CMK (cell line): ENCODE results near the gene PRTFDC1.

Source experiments
- DNase-seq: peaks from one replicate; pipeline ENCODE4 v3.0.0-alpha.2; 2010; ENCODE audit warnings: low read depth

The PRTFDC1 gene

DNA sequence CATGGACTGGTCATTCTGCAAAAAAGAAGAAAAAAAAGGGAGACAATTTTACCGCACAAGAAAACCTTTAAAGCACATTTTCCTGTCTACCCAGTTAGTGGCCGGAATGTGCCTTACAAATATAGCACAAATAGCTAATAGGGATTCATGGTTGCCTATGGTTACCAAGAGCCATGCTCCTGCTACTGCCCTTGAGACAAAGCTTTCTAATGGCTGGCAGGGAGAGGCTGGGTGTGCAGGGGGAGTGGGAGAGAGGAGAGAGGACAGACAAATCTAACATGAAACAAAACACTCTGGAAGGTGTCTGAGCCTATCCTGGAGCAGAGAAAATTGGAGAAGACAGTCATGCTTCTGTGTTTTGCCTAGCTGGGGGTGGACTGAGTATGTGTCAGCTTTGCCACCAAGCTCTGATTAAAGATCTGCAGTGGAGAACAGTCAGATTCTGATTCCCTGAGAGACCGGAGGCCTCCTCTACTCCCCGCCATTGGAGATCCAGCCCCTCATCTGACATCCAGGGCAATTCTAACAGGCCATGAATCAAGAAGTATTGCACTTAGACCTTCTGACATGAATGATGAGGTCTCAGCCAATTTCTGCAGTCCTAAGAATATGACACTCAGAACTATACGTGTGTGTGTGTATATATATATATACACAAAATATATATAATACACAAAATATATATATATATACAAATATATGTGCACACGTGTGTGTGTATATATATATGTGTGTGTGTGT is 80.2 kb downstream of the PRTFDC1 start:
- no peak for DNase-seq

DNA sequence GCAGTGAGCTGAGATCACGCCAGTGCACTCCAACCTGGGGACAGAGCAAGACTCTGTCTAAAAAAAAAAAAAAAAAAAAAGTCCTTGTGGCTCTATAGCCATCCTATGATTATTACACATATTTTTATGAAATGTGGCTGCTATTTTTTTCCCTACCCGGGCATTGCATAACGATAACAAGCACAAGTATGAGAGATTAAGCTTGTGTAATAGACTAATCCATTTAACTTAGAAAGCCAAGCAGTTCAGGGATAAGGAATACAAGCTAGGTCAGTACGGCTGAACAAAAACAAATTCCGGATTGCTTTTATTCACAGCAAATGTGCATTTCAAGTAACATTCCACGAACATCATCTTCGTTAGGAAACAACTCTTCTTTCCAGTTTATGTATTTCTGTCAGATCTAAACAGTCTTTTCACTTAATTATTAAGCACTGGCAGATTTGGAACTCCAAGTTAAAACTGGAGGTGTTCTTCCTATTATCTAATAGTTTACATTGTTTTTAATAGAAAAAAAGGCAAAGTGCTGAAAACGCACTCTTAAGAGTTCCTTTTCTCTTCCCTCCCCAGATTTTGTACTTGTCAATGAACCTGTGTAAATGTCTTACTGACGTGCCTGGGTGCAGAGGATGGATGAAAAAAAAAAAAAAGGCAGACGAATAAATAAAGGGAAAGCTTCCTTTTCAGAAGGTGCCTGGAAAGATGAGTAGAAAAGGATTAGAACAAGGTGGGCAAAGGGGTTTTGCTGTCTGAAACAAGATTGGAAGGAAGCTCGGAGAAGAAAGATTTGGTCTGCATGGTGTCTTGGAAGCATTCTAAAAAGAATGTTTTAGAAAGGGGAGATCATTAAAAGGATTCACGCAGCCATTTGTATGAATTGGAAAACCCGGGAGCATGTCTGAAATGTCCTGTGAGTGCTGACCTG is 81.1 kb downstream of the PRTFDC1 start:
- no peak for DNase-seq

- DNase-seq: no peak
Observed at GRCh38 chr10:24869354-24870015, 82.9 kb downstream of the PRTFDC1 start.

- DNase-seq: no peak
Observed at GRCh38 chr10:24866604-24867583, 85.5 kb downstream of the PRTFDC1 start.

DNA sequence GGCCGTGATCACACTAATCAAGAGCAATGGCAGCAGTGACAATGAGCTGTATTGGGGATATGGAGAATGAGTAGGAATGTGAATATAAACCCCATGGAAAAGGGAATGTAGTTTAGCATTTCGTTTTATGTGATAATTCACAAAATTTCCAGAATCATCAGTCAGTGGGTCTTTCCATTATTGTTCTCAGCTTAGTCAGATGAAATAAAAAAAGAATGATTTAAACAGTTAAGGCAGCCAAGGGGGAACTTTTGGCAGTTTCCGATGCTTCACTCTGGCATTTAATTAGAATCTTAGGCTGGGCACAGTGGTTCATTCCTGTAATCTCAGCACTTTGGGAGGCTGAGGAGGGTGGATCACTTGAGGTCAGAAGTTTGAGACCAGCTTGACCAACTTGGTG is 86.6 kb downstream of the PRTFDC1 start:
- DNase-seq: no peak

DNA sequence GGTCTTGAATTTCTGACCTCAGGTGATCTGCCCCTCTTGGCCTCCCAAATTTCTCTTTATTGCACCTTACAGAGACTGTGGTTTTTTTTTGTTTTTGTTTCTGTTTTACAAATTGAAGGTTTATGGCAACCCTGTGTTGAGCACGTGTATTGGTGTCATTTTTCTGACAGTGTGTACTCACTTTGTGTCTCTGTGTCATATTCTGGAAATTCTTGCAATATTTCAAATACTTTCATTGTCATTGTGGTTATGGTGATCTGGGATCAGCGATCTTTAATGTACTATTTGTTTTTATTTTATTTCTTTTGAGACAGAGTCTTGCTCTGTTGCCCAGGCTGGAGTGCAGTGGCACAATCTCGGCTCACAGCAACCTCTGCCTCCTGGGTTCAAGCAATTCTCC is 89.8 kb downstream of the PRTFDC1 start:
- no peak for DNase-seq

- DNase-seq: no peak
Observed at GRCh38 chr10:24858288-24859270, 93.8 kb downstream of the PRTFDC1 start.

DNA sequence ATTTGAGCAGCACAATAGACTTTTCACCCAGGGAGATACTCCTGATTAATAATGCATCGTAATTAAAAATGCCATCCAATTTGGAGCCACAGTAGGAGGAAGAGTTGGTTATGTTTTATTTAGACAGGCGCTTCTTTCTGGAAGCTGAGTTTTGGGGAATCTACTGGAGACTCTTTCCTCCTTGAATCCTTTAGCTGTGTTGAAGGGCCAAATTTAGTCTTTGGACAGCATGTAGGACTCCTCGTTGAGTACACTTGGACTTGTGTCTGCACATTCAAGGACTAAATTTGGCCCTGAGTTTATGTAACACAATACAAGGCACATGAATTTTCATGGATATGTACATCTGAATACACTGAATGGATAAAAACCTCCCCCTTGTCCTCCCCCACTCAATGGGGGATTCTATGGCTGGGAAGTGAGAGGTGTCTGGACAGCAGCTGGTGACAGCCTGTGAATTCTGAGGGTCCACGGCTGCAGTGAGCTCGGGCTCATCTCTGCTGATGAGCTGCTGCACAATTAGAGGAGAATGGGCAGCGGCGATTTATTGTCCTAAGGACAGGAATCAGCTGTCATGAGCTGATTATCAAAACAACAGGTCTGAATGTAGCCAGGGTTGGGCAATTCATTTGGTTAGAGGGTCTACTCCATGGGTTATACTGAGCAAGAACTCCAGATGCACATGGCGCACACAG is 95.2 kb downstream of the PRTFDC1 start:
- DNase-seq: no peak

DNA sequence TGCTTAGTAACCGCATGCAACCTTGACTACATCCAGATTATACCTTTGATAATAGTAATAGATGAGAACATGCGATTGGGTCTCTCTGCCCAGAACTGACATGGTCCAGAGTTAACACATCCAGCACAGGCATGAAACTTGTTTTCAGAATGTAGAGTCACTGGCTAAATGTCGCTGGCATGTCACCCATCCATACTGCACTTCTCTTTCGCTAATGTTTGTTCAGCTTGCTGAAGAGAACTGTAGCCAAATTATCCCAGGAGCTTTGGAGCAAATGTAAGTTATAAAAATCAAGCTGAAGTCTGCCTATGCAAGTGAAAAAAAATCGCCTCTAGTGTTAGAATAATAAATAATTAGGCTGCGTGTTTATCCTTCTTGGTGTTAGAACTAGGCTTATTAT is 98.2 kb downstream of the PRTFDC1 start:
- DNase-seq: no peak

DNA sequence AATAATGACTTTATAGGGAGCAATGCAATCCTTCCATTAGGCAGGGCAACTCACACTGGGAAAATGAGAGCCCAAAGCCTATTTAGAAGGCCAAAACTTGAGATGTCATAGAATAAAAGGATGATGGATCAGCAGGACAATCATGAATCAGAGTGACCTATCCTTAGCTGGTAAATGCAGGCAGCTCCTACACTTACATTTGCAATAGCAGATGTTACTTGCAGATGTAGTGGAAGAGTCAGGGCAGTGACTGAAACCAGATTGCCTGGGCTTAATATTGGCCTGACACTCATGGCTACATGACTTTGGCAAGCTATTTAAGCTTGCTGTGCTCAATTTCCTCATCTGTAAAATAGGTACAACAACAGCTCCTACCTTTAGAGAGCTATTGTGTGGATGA is 98.7 kb downstream of the PRTFDC1 start:
- no peak for DNase-seq

DNA sequence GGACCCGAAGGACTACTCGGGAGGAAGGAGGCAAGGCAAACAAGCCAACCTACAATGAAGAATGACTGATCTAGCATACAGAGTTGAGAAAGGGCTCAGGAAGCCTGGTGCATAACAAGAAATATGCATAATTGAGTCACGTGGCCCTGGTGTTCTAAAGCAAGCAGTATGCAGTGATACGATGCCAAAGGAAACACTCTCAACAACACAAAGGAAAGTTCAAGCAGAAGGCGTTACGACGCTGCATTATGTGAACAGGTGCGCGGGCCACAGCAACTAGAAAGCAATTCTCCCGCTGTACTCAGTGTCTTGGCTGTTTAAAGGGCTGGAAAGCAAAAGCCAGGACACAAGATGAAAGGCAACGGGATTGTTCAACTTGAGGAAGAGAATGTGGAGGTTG is 100.8 kb downstream of the PRTFDC1 start:
- no peak for DNase-seq

DNA sequence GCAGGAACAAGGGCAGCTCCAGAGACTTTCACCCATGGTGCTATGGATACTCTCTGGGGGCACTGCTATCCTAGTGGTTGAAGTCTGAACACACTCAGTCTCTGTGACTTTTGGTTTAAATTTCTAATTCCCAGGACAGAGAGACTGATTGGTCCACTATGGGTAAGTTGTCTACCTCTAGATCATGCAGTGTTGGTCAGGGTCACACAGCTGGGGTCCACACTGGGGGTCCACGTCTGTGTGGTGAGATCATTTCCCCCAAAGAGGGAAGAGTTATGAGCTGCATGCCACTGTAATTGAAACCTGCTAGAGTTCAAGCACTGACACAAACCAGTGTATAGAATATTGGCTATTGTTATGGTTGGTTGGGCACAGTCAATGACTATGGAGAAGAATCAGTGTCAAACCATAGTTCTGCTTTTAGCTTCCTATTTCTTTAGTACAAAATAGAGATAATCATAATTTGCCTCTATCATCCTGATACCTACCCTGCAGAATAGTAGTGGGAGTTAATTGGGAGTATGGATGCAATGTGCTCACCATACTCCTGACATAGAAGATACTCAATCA is 101.6 kb downstream of the PRTFDC1 start:
- DNase-seq: no peak

GRCh38 chr10:24849501-24850299 is 102.7 kb downstream of the PRTFDC1 start:
- DNase-seq: no peak

- no peak for DNase-seq
Observed at GRCh38 chr10:24849051-24849450, 103.4 kb downstream of the PRTFDC1 start.

GRCh38 chr10:24848195-24848594 is 104.2 kb downstream of the PRTFDC1 start:
- no peak for DNase-seq

- DNase-seq: no peak
Observed at GRCh38 chr10:24847112-24848070, 105.0 kb downstream of the PRTFDC1 start.

DNA sequence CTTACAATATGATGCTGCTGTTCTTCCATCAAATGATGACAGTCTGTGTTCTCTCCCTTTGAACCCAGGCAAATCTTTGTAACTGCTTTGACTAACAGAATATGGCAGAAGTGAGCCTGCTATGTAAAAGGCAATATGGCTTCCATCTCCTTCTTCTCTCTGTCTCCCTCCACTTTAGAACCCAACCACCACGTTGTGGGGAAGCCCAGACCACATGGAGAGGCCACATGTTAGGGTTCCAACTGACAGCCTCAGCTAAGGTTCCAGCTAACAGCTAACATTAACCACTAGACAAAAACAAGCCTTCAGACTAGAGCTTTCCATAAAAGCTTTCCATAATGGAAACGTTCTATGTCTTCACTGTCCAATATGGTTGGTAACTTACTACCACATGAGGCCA is 107.7 kb downstream of the PRTFDC1 start:
- DNase-seq: no peak
